GM12874 (cell line): ENCODE results near the gene PECR.

Source experiments
- CTCF ChIP-seq: IDR thresholded peaks from 2 replicates; pipeline ENCODE4 v1.5.1; 2011; ENCODE audit warnings: low read depth, mild to moderate bottlenecking, control low read depth, low read length, moderate library complexity; ENCODE audit not compliant: insufficient read depth

PECR gene

GRCh38 chr2:216084547-216084946 lies 2.9 kb upstream of the PECR start:
- TF ChIP-seq CTCF = no peak

- TF ChIP-seq CTCF = no peak
Measured at GRCh38 chr2:216083464-216084281, 2.1 kb upstream of the PECR start.

- no peak for TF ChIP-seq CTCF
Measured at GRCh38 chr2:216082805-216083204, 1.2 kb upstream of the PECR start.

- no peak for TF ChIP-seq CTCF
Measured at GRCh38 chr2:216082117-216082711, 605 bp upstream of the PECR start.

- no peak for TF ChIP-seq CTCF
Measured at GRCh38 chr2:216081012-216081411, 597 bp downstream of the PECR start.

- TF ChIP-seq CTCF = no peak
Measured at GRCh38 chr2:216078776-216079175, 2.8 kb downstream of the PECR start.

- no peak for TF ChIP-seq CTCF
Measured at GRCh38 chr2:216075510-216076485, 5.8 kb downstream of the PECR start.
